ENCODE results near the gene YTHDF1.

- TF ChIP-seq POLR2A (IDR thresholded peaks at IDR 0.05) (no peak), CTCF (IDR thresholded peaks at IDR 0.05) (no peak)
Measured at GRCh38 chr20:63223826-63224207, 7.9 kb upstream of the YTHDF1 start.
